Measurements from ENCODE around the gene LEP. TPM values are rescaled to one million over a fixed set of nuclear protein-coding genes. Genes with fewer than 3 reads are reported as not detected.

Gene LEP
- total RNA-seq, 4 donors from 2014 or later, result 0.27 TPM; not detected in 3

DNA sequence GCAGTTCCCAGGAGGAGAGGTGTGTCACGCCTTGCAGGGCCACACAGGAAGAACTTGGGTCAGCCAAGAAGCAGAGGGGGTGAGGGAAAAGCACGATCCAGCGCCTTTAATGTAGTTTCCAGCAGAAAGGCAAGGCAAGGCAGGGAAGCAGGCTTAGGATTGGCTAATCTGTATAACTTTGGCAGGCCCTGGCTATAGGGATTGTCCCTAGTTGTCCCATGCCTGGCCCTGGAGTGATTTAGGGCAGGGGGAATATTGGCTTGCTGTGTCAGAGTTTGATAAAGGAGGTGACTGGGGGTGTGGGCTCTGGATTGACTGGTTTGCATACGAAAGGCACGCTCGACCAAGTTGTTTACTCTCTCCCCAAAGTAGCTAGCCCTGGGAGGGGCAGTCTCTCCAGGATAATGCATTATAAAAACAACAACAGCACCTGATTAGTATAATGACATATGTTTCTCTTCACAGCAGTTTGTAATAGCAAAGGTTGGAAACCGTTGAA is 58.1 kb downstream of the LEP start:
- DNase-seq, result no peak
- peaks cover 0 to 14% (median 0%) of the 10 kb centered on the region in 3 donors for H3K36me3 ChIP-seq
- TF ChIP-seq, protein P1, sequence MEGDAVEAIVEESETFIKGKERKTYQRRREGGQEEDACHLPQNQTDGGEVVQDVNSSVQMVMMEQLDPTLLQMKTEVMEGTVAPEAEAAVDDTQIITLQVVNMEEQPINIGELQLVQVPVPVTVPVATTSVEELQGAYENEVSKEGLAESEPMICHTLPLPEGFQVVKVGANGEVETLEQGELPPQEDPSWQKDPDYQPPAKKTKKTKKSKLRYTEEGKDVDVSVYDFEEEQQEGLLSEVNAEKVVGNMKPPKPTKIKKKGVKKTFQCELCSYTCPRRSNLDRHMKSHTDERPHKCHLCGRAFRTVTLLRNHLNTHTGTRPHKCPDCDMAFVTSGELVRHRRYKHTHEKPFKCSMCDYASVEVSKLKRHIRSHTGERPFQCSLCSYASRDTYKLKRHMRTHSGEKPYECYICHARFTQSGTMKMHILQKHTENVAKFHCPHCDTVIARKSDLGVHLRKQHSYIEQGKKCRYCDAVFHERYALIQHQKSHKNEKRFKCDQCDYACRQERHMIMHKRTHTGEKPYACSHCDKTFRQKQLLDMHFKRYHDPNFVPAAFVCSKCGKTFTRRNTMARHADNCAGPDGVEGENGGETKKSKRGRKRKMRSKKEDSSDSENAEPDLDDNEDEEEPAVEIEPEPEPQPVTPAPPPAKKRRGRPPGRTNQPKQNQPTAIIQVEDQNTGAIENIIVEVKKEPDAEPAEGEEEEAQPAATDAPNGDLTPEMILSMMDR (IDR thresholded peaks at IDR 0.05), result no peak
- TF ChIP-seq POLR2A (IDR thresholded peaks at IDR 0.05), result no peak
- no peaks in the 10 kb centered on the region for H3K9me3 ChIP-seq
- no peak overlapping the region for H3K27ac ChIP-seq
- H3K4me1 ChIP-seq, result no peaks in the 10 kb centered on the region
- no peak overlapping the region for H3K4me3 ChIP-seq
- H3K27me3 ChIP-seq, result no peaks in the 10 kb centered on the region

DNA sequence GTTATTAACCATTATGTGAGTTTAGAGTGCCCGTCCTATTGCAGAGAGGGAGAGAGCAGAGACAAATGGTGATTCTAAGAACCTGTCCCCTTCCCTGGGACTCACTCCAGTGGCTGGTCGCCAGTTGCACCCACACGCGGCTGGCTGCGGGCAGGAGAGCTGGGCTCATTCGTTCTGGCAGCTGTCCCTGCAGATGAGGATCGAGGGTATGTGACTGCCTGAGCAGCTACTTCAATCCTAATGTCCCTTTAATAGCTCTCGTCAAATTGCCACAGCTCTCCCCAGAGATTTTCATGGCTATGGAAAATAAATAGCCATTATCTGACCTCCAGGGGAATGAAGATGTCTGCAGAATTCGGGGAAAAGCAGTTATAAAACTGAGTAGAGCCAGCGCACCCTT is 61.1 kb downstream of the LEP start:
- DNase-seq, result no peak
- Histone ChIP-seq H3K9me3 (no peaks in the 10 kb centered on the region), H3K36me3 (peaks cover 0 to 31% (median 0%) of the 10 kb centered on the region in 3 donors), H3K27ac (no peak overlapping the region), H3K4me1 (no peaks in the 10 kb centered on the region), H3K4me3 (no peak overlapping the region), H3K27me3 (no peaks in the 10 kb centered on the region)
- TF ChIP-seq, protein P1 (IDR thresholded peaks at IDR 0.05), result no peak
- TF ChIP-seq POLR2A (IDR thresholded peaks at IDR 0.05), result no peak

DNA sequence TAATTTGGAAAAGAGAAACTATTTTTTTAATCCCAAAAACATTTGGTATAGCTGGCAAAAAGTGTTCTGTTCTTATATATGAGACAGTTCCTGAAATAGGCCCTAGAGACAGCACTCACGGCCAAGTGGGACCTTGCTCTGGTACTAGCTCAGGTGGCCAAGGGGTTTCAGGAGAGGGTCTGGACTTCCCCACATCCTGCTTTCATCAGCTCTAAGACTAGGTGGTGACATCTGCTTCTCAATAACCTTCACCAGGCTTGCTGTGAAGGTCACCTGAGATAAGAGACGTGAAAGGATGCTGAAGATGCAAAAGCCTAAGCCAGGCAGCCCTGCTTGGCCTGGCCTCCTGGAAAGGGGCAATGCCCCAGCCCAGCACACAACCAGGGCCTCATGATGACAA is 62.1 kb downstream of the LEP start:
- H3K4me3 ChIP-seq, result no peak overlapping the region

DNA sequence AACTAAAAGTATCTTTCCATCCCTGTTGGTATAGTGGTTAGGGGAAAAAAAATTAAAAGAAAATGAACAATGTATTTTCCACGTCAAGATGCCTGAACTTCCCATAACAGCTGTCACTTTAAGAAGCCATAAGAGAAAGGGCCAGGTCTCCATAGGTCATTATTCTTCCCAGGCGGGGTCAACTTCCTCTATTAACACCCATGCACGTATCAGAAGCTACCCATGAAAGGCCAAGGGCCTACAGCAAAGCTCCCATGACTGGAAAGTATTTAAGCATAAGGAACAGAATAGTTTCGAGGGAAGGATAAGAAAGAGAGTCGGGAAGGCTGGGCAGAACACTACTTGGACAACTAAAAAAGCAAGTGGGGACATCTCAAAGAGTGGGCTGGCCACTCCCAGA is 62.6 kb downstream of the LEP start:
- no peaks in the 10 kb centered on the region for H3K27me3 ChIP-seq
- no peak for DNase-seq
- TF ChIP-seq, protein P1 (IDR thresholded peaks at IDR 0.05), result no peak
- no peak for TF ChIP-seq POLR2A (IDR thresholded peaks at IDR 0.05)
- H3K27ac ChIP-seq, result no peak overlapping the region
- H3K9me3 ChIP-seq, result no peaks in the 10 kb centered on the region
- no peaks in the 10 kb centered on the region for H3K4me1 ChIP-seq
- peaks cover 0 to 45% (median 0%) of the 10 kb centered on the region in 3 donors for H3K36me3 ChIP-seq
- no peak overlapping the region for H3K4me3 ChIP-seq

More for the DNA sequence above, 62.1 kb downstream of the LEP start:
- TF ChIP-seq, protein P1 (IDR thresholded peaks at IDR 0.05), result no peak
- TF ChIP-seq POLR2A (IDR thresholded peaks at IDR 0.05), result no peak
- H3K9me3 ChIP-seq, result no peaks in the 10 kb centered on the region
- H3K27ac ChIP-seq, result no peak overlapping the region
- peaks cover 0 to 39% (median 0%) of the 10 kb centered on the region in 3 donors for H3K36me3 ChIP-seq
- no peaks in the 10 kb centered on the region for H3K27me3 ChIP-seq
- no peaks in the 10 kb centered on the region for H3K4me1 ChIP-seq
- no peak for DNase-seq

DNA sequence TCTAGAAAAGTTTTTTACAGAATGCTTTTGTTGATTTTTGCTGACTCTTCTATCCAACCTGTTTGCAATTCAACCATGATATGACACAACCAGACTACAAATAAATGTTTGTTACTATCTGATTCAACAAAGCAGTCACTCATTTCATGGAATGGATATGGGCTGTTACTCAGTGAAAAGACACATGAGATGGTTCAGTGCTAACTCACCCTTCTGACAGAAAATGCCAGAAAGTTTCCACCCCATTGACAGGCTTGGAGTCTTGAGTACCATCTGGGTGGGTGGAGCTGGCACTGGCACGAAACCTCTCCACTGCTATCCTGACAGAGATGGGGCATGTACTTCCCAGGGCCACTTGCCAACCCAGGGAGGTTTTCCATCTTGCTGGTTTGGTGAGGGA is 63.1 kb downstream of the LEP start:
- Histone ChIP-seq H3K36me3 (peaks cover 0 to 45% (median 0%) of the 10 kb centered on the region in 3 donors), H3K4me1 (no peaks in the 10 kb centered on the region), H3K27ac (no peak overlapping the region), H3K9me3 (no peaks in the 10 kb centered on the region), H3K27me3 (no peaks in the 10 kb centered on the region), H3K4me3 (no peak overlapping the region)
- TF ChIP-seq, protein P1 (IDR thresholded peaks at IDR 0.05), result no peak
- TF ChIP-seq POLR2A (IDR thresholded peaks at IDR 0.05), result no peak
- no peak for DNase-seq

DNA sequence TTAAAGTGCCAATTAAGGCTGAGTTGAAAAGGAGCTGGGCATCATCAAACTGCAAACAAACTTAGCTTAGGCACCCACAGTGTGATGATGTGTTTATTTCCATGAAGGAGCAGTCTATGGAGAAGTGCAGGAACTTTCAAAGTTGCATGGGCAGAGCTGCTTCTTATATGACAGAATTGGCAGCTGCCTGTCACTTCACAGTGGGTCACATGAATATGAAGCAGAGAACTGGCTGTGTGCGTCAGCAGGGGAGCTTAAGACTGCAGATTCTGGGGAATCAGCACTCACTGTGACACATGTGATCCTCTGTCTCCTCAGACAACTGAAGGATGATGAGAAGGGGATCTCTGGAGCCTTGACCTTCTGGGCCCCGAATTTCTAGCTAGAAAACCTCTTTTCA is 66.0 kb downstream of the LEP start:
- no peak for DNase-seq
- Histone ChIP-seq H3K27me3 (no peaks in the 10 kb centered on the region), H3K4me1 (no peaks in the 10 kb centered on the region), H3K9me3 (no peaks in the 10 kb centered on the region), H3K4me3 (no peak overlapping the region), H3K36me3 (peaks cover 0 to 70% (median 0%) of the 10 kb centered on the region in 3 donors), H3K27ac (no peak overlapping the region)
- TF ChIP-seq, protein P1 (IDR thresholded peaks at IDR 0.05), result no peak
- no peak for TF ChIP-seq POLR2A (IDR thresholded peaks at IDR 0.05)

Data from Peyer's patch (tissue), 4 donors.